Stomach smooth muscle (tissue), 2 donors: ENCODE measurements around the gene ADGRF3.
"Not testable (repeated sequence)": the region's sequence is repeated elsewhere in the genome, so short reads cannot be mapped to it uniquely, and the experiment has no call there.

Experiments used
- H3K27ac ChIP-seq: one replicate; pipeline ENCODE4 v1.7.0; 2013; ENCODE audit warnings: mild to moderate bottlenecking, low read length, inconsistent platforms
- H3K27me3 ChIP-seq, 2 donors: one replicate each; pipeline ENCODE4 v1.7.0; 2013; ENCODE audit warnings: low read length in 2 of 2; ENCODE audit not compliant: insufficient read depth in 2 of 2, control insufficient read depth in 1 of 2
- H3K36me3 ChIP-seq, 2 donors: one replicate each; pipeline ENCODE4 v1.7.0; 2013; ENCODE audit warnings: low read length in 2 of 2; ENCODE audit not compliant: control insufficient read depth in 2 of 2, insufficient read depth in 2 of 2
- H3K4me1 ChIP-seq: one replicate; pipeline ENCODE4 v1.7.0; 2013; ENCODE audit warnings: low read length; ENCODE audit not compliant: control insufficient read depth, insufficient read depth
- H3K4me3 ChIP-seq, 2 donors: one replicate each; pipeline ENCODE4 v1.7.0; 2013; ENCODE audit warnings: low read length in 2 of 2
- H3K9ac ChIP-seq, 2 donors: one replicate each; pipeline ENCODE4 v1.7.0; 2013; ENCODE audit warnings: low read length in 2 of 2, mild to moderate bottlenecking in 1 of 2
- H3K9me3 ChIP-seq, 2 donors: one replicate each; pipeline ENCODE4 v1.7.0; 2013; ENCODE audit warnings: low read length in 2 of 2; ENCODE audit not compliant: control insufficient read depth in 2 of 2
- donor health status: healthy.
- donor health status: Pancreatic carcinoma.

The ADGRF3 gene

GRCh38 chr2:26366957-26367356, 20.4 kb upstream of the ADGRF3 start:
- Histone ChIP-seq H3K27me3 (no peaks in the 10 kb centered on the region), H3K36me3 (peaks cover 0 to 19% of the 10 kb centered on the region in 2 donors), H3K9me3 (no peaks in the 10 kb centered on the region), H3K27ac (no peak overlapping the region), H3K9ac (no peak overlapping the region), H3K4me3 (no peak overlapping the region), H3K4me1 (no peaks in the 10 kb centered on the region)

- Histone ChIP-seq H3K27me3 (no peaks in the 10 kb centered on the region), H3K4me1 (no peaks in the 10 kb centered on the region), H3K27ac (no peak overlapping the region), H3K36me3 (peaks cover 0 to 19% of the 10 kb centered on the region in 2 donors), H3K4me3 (no peak overlapping the region), H3K9me3 (no peaks in the 10 kb centered on the region), H3K9ac (no peak overlapping the region)
These were observed 18.1 kb upstream of the ADGRF3 start for GRCh38 chr2:26364669-26365068.

- H3K4me1 ChIP-seq, result no peaks in the 10 kb centered on the region
- H3K27me3 ChIP-seq, result no peaks in the 10 kb centered on the region
- H3K9ac ChIP-seq, result no peak overlapping the region
- H3K36me3 ChIP-seq, result peaks cover 0 to 19% of the 10 kb centered on the region in 2 donors
- H3K27ac ChIP-seq, result no peak overlapping the region
- H3K9me3 ChIP-seq, result no peaks in the 10 kb centered on the region
- no peak overlapping the region for H3K4me3 ChIP-seq
These were observed 17.4 kb upstream of the ADGRF3 start for GRCh38 chr2:26363958-26364357.

GRCh38 chr2:26363323-26363722, 16.7 kb upstream of the ADGRF3 start:
- no peaks in the 10 kb centered on the region for H3K9me3 ChIP-seq
- H3K27me3 ChIP-seq, result no peaks in the 10 kb centered on the region
- H3K36me3 ChIP-seq, result peaks cover 0 to 18% of the 10 kb centered on the region in 2 donors
- no peak overlapping the region for H3K27ac ChIP-seq
- H3K4me1 ChIP-seq, result no peaks in the 10 kb centered on the region
- H3K9ac ChIP-seq, result no peak overlapping the region
- H3K4me3 ChIP-seq, result no peak overlapping the region

- Histone ChIP-seq H3K27ac (no peak overlapping the region), H3K9me3 (no peaks in the 10 kb centered on the region), H3K27me3 (no peaks in the 10 kb centered on the region), H3K4me3 (no peak overlapping the region), H3K9ac (no peak overlapping the region), H3K4me1 (no peaks in the 10 kb centered on the region), H3K36me3 (no peaks in the 10 kb centered on the region)
These were observed 13.4 kb upstream of the ADGRF3 start for GRCh38 chr2:26359886-26360473.

- Histone ChIP-seq H3K9ac (no peak overlapping the region), H3K4me3 (no peak overlapping the region), H3K27me3 (no peaks in the 10 kb centered on the region), H3K9me3 (no peaks in the 10 kb centered on the region), H3K36me3 (no peaks in the 10 kb centered on the region), H3K27ac (no peak overlapping the region), H3K4me1 (no peaks in the 10 kb centered on the region)
These were observed 10.2 kb upstream of the ADGRF3 start for GRCh38 chr2:26356771-26357170.

- H3K27ac ChIP-seq, result no peak overlapping the region
- H3K9me3 ChIP-seq, result no peaks in the 10 kb centered on the region
- no peaks in the 10 kb centered on the region for H3K36me3 ChIP-seq
- no peaks in the 10 kb centered on the region for H3K4me1 ChIP-seq
- no peak overlapping the region for H3K4me3 ChIP-seq
- H3K27me3 ChIP-seq, result no peaks in the 10 kb centered on the region
- H3K9ac ChIP-seq, result no peak overlapping the region
These were observed 9.5 kb upstream of the ADGRF3 start for GRCh38 chr2:26356111-26356510.

- Histone ChIP-seq H3K9ac (no peak overlapping the region), H3K4me3 (peak overlapping the region in 1 of 2 donors; percentile 25), H3K27me3 (no peaks in the 10 kb centered on the region), H3K9me3 (no peaks in the 10 kb centered on the region), H3K27ac (no peak overlapping the region), H3K4me1 (no peaks in the 10 kb centered on the region), H3K36me3 (no peaks in the 10 kb centered on the region)
These were observed 8.7 kb upstream of the ADGRF3 start for GRCh38 chr2:26355038-26355995.

GRCh38 chr2:26354469-26354868, 7.9 kb upstream of the ADGRF3 start:
- not testable (repeated sequence) for H3K36me3 ChIP-seq

GRCh38 chr2:26352892-26353291, 6.3 kb upstream of the ADGRF3 start:
- no peaks in the 10 kb centered on the region for H3K9me3 ChIP-seq
- no peaks in the 10 kb centered on the region for H3K36me3 ChIP-seq
- no peak overlapping the region for H3K4me3 ChIP-seq
- no peaks in the 10 kb centered on the region for H3K4me1 ChIP-seq
- no peaks in the 10 kb centered on the region for H3K27me3 ChIP-seq
- H3K27ac ChIP-seq, result no peak overlapping the region
- H3K9ac ChIP-seq, result no peak overlapping the region

More at GRCh38 chr2:26354469-26354868, 7.9 kb upstream of the ADGRF3 start:
- H3K9me3 ChIP-seq, H3K4me3 ChIP-seq, H3K4me1 ChIP-seq, H3K27me3 ChIP-seq, H3K9ac ChIP-seq, H3K27ac ChIP-seq: not testable (repeated sequence)
